NCI-H128 (cell line): Measurements from ENCODE around the gene DOCK7.

Experiments used
- DNase-seq: peaks from one replicate; lab custom pipeline; 2025; ENCODE audit not compliant: unreplicated experiment; lab: John Stamatoyannopoulos, UW

The DOCK7 gene

GRCh38 chr1:62462370-62462769 is 225.8 kb downstream of the DOCK7 start:
- no peak for DNase-seq

GRCh38 chr1:62457955-62458354 is 230.2 kb downstream of the DOCK7 start:
- DNase-seq = no peak

- DNase-seq = no peak
Measured at GRCh38 chr1:62452951-62453350, 235.2 kb downstream of the DOCK7 start.

DNA sequence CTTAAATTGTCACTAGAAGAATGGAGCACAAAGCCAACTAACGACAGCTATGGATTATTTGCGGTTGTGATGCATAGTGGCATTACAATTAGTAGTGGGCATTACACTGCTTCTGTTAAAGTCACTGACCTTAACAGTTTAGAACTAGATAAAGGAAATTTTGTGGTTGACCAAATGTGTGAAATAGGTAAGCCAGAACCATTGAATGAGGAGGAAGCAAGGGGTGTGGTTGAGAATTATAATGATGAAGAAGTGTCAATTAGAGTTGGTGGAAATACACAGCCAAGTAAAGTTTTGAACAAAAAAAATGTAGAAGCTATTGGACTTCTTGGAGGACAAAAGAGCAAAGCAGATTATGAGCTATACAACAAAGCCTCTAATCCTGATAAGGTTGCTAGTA is 237.9 kb downstream of the DOCK7 start:
- no peak for DNase-seq

DNA sequence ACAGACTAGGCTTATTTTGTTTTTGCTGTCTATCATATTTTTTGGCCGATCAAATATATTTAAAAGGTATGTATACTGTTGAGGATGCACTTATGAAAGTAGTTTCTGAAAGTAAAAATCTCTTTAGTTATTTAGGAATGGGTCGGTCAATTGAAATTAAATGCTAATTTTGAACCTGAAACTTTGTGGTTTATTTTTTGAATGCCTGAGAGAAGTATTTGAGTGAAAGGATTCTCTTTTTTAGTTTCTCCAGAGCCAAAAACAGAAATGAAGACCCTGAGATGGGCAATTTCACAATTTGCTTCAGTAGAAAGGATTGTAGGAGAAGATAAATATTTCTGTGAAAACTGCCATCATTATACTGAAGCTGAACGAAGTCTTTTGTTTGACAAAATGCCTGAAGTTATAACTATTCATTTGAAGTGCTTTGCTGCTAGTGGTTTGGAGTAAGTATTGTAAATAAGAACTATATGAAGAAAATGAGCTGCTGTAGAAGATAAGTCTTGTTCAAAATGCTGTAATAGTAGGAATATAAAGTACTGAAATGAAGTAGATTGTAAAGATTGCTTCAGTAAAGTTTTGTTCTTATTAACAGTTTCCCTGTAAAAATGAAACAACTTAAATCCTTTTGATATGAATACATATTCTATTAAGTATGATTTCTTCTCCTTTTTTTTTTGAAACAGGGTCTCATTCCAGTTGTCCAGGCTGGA is 239.8 kb downstream of the DOCK7 start:
- DNase-seq = no peak

GRCh38 chr1:62444701-62445100 is 243.5 kb downstream of the DOCK7 start:
- DNase-seq = no peak

GRCh38 chr1:62439652-62440371 is 248.4 kb downstream of the DOCK7 start:
- DNase-seq = no peak

DNA sequence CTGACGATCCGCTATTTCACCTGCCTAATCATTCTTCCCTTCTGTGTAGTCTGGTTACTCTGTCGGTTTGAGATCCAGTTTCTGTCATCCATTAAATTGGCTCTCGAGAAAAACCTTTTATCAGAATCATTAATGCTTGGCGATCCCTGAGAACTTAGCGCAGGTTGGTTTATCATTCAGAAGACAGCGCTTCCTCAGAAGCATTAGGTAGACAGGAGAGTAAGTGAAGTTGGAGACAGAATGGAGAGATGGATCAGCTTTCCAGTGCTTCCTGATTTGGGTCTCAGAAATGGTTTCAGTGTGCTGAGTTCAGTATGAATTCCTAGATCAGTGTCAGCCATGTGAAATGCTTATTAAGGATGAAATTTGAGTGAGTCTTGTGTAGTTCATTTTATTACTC is 250.0 kb downstream of the DOCK7 start:
- peak; percentile 13 for DNase-seq

DNA sequence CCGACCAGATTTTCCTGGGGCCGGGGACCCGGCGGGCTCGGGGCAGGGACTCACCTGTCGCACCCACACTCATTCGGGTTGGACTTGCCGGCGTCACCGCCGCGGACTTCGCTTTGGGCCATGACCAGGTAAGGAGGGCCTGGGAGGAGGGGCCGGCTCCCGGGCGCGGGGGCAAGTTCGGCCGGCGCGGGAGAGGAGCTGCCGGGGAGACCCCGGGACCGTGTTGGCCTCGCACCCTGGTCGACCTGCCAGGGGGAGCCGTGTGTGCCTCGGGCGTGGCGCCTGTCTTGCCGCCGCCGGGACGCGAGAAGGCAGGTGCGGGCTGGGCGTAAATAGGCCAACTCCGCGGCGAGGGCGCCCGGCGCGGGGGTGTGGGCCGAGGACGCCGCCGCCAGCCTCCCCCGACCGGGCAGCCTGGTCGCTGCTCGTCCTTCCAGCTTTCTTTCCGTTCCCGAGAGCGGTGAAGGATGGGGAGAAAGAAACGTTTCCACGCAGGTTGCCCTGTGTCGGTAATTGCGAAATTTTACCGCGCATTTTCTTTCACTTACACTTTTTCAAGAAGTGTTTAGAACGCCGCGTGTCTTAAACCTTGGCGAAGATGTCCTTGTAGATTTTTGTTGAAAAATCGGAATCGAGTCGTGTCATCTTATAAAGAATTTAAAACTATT is 250.8 kb downstream of the DOCK7 start:
- no peak for DNase-seq

DNA sequence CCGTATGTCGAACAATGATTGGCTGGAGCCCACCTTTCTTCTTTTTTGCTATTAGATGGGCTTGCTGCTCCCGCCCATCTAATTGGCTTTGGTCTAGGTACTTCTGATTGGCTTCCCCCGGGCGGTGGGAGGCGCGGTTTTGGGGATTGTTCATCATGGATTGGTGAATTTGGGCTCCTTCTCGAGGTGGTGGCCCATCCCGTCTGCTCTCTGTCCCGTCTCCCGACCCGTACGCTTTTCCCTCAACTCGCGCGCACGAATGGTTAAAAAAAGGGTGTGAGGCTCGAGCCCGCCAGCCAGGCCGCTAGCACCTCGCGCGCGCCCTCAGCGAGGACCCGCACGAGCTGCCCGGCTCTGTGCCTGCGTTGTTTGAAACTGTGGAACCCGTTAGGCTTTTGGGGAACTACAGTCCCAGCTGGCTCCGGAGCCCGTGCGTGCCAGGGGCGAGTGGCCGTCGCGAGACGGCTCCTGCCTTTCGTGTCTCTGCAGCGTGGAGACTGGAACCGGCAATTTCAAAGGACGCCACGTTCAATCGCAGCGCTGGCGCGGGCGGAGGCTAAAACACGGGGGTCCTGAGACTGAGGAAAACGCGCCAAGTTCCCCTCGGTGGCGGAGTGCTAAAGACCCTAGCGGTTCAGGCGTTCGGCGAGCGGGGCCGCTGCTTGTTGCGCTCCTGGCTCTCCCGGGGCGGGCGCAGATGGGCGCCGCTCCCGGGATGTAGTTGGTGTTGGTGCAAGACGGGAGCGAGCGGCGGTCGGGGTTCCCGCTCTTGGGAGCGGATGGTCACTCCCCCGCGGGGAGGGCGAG is 251.5 kb downstream of the DOCK7 start, which contains the start of gene USP1:
TSS of gene USP1 (plus strand) at position 584 of the 807 bp plus-strand sequence. CDS start 2,819 bp downstream, outside the sequence.
- DNase-seq = peak; percentile 100

GRCh38 chr1:62436039-62436465 is 252.1 kb downstream of the DOCK7 start:
- DNase-seq = peak; percentile 100

- peak; percentile 59 for DNase-seq
Measured at GRCh38 chr1:62435231-62436038, 252.8 kb downstream of the DOCK7 start.

GRCh38 chr1:62434618-62435001 is 253.6 kb downstream of the DOCK7 start:
- DNase-seq = no peak

GRCh38 chr1:62433861-62434617 is 254.1 kb downstream of the DOCK7 start:
- no peak for DNase-seq

DNA sequence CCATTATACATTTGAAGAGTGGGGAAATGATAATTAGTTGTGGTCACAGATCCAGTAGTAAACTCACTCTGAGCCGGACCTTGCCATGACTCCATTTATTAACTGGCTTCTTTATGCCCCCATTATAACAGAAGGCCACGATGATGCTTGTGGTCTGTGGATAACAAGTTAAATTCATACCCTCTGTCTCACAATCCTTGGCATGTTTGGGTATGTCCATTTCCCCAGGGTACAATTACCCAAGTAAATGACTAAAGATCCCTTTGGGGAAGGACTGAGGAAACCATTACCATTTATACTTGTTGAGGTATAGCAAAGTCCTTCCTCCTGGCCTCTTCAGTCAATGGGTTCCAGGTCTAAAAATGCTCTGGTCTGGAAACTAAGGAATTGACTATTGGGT is 258.6 kb downstream of the DOCK7 start:
- no peak for DNase-seq

DNA sequence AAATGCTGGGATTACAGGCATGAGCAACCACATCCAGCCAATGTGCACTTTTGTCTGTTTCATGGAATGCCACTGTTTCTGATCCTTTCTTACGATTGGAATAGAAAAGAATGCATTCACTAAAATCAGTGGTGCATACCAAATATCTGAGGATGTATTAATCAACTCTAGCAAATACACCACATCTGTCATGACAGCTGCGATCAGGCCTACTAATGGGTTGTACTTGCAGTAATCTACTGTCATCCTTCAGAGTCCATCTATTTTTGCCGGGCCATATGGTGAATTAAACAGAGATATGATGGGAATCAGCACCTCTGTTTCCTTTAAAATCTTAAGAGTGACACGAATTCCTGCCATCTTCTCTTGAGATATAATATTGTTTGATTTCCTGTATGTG is 259.8 kb downstream of the DOCK7 start:
- DNase-seq = no peak

DNA sequence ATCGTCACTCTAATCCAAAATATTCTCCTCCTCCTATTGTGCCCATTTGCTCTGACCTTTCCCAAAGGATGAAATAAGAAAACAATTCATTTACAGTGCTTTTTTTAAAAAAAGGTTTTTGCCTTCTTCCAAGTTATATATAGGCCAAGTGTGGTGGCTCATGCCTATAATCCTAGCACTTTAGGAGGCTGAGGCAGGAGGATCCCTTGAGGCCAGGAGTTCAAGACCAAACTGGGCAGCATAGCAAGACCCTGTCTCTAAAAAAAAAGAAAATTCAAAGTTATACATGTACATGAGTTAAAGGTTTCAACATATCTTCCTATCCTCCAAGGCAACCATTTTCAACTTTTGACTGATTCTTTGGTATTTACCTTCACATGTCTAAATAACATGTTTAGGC is 261.4 kb downstream of the DOCK7 start:
- no peak for DNase-seq

GRCh38 chr1:62426237-62426636 is 261.9 kb downstream of the DOCK7 start:
- DNase-seq = no peak

GRCh38 chr1:62425041-62425440 is 263.1 kb downstream of the DOCK7 start:
- DNase-seq = no peak

- DNase-seq = no peak
Measured at GRCh38 chr1:62424411-62424810, 263.8 kb downstream of the DOCK7 start.
